ENCODE measurements around the gene BCR.

The BCR gene

DNA sequence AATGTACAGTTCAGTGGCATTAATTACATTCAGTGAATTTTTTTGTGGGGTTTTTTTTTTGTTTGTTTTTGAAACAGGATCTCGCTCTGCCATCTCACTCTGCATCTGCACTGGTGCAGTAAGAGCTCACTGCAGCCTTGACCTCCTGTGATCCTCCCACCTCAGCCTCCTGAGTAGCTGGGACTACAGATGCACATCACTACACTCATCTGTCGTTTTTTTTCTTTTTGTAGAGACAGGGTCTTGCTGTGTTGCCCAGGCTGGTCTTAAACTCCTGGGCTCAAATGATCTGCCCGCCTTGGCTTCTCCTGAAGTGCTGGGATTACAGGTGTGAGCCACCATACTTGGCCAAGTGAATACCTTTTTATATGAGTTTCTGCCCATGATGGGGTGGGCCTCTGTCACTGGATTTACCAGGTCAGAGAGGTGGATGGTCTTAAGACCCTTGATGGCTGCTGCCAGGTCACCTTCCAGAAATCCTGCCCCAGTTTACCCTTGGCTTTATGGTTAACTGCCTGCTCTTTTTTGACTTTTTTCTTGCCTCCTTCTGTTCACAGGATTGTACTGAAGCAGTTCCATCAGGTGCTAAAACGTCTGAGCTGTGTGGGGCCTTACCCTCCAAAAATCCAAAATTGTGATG is 22.6 kb downstream of the BCR start:
- DNase-seq: no peak

DNA sequence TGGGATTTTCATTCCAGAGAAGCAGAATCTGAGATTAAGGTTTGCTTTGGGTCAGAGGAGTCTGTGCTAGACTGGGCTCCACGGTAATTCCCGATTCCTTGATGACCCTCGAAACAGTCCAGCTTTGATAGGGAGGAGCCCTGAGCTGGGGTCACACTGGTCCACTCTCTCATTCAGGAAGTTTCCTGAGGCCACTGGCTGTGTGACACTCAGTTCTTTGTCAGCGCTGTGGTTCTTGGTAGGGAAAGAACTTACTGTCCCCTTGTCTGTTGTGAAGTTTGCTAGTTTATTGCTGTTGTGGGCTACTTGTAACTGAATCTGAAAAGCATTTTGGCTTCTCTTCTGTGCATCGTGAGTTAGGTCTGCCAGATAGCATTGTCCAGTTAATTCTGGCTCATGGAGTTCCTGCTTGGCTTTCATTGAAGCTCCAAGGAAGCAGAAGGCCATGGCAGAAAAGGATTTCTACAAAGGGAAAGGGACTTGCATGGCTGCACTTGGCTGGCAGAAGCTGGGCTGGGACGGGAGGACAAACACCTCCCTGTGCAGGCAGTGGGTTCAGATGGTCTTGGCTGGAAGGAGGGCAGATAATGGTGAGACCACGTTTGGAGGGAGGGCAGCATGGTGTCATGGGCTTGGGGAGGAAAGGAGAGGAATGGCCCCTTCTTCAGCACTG is 23.3 kb downstream of the BCR start:
- no peak for DNase-seq

- no peak for DNase-seq
Measured at GRCh38 chr22:23204125-23204488, 23.8 kb downstream of the BCR start.

- DNase-seq: no peak
Measured at GRCh38 chr22:23204541-23205157, 24.3 kb downstream of the BCR start.

- no peak for DNase-seq
Measured at GRCh38 chr22:23205339-23206049, 25.2 kb downstream of the BCR start.

DNA sequence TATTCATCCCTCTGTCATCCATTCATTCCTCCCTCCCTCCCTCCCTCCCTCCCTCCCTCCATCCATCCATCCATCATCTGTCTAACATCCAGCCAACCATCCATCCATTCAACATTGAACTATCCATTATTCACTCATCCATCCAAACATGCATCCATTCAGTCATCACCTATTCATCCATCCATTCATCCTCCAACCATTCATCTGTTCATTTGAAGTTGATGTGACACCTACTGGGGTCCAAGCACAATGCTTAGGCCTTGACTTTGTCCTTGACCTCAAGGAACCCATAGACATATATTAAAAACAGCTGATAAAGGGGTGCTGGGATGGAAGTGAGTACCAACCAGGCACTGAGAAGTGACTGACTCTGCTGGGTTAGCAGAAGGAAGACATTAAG is 26.6 kb downstream of the BCR start:
- no peak for DNase-seq

- DNase-seq: no peak
Measured at GRCh38 chr22:23207729-23208393, 27.6 kb downstream of the BCR start.

DNA sequence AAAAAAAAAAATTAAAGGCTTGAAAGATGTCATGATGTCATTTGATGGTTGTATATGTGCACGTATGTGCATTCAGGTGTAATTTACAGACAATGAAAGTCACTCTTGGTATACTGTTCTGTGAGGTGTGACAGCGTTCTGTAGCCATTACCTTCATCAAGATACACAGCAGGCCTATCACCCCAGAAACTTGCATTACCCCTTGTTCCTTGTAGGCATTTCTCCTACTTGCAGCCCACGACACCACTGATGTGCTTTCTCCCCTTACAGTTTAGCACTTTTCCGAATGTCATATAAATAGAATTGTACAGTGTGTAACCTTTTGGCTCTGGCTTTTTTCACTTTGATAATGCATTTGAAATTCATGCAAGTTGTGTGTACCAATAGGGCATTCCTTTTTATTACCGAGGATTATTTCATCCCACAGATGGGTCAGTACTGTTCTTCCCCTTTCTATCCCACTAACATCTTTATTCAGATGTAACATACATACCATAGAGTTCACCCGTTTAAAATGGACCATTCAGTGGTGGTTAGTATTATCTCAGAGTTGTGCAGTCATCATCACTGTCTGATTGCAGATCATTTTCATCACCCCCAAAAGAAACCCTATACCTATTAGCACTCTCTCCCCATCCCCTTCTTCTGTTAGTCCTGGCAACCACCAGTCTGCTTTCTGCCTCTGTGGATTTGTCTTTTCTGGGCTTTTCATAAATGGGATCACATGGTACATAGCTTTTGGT is 30.3 kb downstream of the BCR start:
- DNase-seq: no peak

DNA sequence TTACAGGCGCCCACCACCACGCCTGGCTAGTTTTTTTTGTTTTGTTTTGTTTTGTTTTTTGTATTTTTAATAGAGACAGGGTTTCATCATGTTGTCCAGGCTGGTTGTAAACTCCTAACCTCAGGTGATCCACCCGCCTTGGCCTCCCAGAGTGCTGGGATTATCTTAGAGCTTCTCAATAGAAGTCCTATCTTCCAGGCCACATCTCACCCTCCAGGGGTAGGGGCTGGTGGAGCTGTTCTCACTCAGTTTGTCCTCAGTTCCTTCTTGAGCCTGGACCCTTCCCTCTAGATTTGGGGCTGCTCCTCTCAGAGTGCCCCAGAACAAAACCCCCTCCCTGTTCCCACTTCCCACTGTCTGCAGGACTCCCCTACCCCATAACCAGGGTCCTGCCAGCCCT is 31.3 kb downstream of the BCR start:
- DNase-seq: no peak

- DNase-seq: no peak
Measured at GRCh38 chr22:23212061-23213021, 32.0 kb downstream of the BCR start.

- no peak for DNase-seq
Measured at GRCh38 chr22:23213022-23213555, 32.8 kb downstream of the BCR start.

DNA sequence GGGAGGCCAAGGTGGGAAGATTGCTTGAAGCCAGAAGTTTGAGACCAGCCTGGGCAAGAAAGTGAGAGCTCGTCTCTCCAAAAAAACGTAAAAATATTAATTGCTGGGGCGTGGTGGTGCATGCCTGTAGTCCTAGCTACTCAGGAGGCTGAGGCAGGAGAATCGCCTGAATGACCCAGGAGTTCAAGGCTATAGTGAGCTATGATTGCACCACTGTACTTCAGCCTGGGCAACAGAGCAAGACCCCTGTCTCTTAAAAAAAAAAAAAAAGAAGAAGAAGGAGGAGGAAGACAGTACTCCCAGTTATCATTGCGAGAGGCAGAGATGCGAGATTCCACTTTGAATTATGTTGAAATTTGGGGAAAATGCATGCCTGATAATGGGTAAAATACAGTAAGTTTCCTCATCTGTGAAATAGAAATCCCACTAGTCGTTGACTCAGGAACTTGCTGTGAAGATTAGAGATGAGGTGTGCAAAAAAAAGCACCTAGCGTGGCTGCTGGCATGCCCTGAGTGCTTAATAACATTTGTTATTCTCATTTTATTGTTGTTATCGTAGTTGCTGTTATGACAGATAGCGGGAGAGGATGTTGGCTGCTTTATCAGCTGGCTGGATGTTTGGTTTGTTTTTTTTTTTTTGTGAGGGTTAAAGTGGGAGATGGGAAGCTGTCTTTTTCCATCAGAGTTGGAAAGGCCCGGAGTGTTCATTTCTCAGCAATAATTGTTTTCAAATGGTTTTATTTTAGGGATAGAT is 33.4 kb downstream of the BCR start:
- DNase-seq: no peak

DNA sequence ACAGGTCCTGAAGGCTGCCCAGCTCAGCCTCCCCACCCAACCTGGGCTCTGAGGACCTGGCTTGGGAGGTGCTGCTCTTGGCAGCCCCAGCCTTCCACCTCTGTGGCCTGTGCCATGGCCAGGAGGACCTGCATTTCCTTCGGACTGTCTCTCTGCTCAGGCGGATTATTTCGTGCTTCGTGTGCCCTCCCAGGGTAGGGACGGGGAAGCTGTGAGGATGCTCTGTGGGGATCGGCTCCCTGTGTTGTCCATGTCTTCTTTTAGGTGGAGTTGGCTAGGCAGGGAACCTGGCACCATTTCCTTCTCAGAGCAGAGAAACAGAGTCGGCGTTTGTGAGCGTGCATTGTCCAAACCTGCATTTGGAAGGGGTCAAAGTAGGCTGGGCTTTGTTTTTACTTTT is 34.1 kb downstream of the BCR start:
- no peak for DNase-seq

DNA sequence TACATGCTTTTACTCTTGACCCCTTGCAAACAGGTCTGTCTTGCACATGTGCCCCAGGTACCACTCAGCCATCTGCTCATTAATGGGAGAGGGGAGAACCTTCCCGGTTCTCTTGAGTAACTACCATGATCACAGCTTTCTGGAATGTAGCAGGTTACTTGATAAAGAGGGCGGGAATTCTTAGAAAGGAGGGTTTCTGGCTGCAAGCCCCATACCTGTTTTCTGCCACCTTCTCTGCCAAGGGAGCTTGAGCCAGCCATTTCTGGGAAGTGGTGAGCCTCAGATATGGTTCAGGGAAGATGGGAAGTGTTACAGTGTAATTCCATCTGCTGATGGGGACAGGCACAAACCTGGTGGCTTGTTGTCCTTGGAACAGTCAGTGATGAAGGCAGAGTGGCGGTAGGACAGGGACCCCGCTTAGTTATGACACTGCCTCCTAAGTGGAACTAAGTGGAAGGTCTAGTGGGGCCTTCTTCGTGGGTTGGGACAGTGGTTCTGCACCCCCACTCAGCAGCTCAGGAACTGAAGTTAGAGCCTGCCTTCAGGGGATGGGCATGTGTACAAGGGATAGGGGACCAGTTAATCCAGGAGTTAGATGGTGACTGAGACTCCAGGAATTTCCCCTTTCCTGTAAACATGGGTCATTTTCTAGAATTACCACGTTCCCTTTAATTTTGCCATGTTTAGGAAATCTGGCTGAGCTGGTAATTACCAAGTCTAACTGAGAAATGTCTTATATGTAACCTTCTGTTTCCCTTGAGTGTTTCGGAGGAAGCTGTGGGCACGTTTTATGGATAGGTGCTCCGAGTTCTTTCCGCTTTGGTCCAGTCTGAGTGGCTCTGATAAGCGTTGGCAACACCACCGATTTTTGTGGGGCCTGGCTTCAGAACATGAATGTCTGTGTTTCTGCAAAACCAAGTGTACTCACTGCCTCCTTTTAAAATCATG is 35.3 kb downstream of the BCR start:
- DNase-seq: no peak

DNA sequence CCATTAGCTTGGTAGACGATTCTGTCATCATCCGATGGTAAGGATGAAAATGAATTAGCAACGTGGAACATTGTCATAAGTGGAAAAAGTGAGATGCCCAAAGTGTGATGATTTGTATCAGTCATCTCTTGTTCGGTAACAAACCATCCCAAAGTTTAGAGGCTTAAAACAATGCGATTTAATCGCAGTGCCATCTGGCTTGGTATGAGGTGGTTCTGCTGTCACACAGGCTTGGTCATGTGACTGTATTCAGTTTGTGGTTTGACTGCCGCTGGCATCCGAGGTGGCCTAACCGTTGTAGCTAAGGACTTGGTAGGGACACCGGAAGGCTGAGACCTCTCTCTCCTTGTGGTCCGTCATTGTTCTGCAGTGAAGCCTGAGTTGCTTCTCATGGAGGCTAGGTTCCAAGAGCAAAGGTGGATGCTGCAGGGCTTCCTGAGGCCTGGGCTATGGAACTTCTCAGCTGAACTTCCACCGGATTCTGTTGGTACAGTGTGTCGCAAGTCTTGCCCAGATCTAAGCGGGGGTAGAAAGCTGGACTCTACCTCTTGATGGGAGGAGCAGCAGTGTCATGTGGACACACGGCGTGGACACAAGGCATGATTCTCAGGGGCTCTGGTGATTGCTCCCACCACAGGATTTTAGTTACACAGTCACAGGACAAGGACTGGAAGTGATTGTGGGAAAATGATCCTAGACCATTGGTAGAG is 36.3 kb downstream of the BCR start:
- DNase-seq: no peak

GRCh38 chr22:23217171-23218052 is 37.1 kb downstream of the BCR start:
- no peak for DNase-seq

All from cortex of kidney (tissue), 1 donor.